Mucosa of descending colon (tissue), 3 donors: ENCODE measurements around the gene PROSER2. TPM values are rescaled to one million over a fixed set of nuclear protein-coding genes. Genes with fewer than 3 reads are reported as not detected.

Experiments used
- ATAC-seq: fragments of 200-7000 bp; cut with Tn5 transposase; one replicate; pipeline ENCODE4 v1.9.1; 2020; ENCODE audit warnings: mild to moderate bottlenecking, moderate library complexity
- DNase-seq, 3 donors: peaks; one replicate each; pipeline ENCODE4 v3.0.0-alpha.2; 2020
- H3K36me3 ChIP-seq: fragments of 200-600 bp; one replicate; pipeline ENCODE4 v1.8.0; 2021; ENCODE audit warnings: low read depth, mild to moderate bottlenecking
- H3K4me1 ChIP-seq: fragments of 200-600 bp; one replicate; pipeline ENCODE4 v1.8.0; 2021; ENCODE audit warnings: low read depth, mild to moderate bottlenecking
- H3K4me3 ChIP-seq: fragments of 200-600 bp; one replicate; pipeline ENCODE4 v1.8.0; 2021; ENCODE audit warnings: mild to moderate bottlenecking
- H3K9me3 ChIP-seq: fragments of 200-600 bp; one replicate; pipeline ENCODE4 v1.8.0; 2021; ENCODE audit warnings: mild to moderate bottlenecking
- CTCF ChIP-seq: fragments of 200-600 bp; IDR thresholded peaks from one replicate; pipeline ENCODE4 v1.8.0; 2022; ENCODE audit warnings: antibody characterized with exemption, mild to moderate bottlenecking
- intact Hi-C, 2 donors: fragments of 100-400 bp; cut with DNase I in 1 of 2; cut with micrococcal nuclease in 1 of 2; formaldehyde crosslinking; loops; one replicate each; pipeline versions ENCODE4 v1.11.0 to v1.11.1; 2022; cut with DNase I, micrococcal nuclease
- total RNA-seq, 3 donors: library from RNA; stranded (reverse); fragmentation: NEBNext Ultra II Directional in 2 of 3; extraction: Animal tissue kit (Norgen Biotek cat#: 25700) in 2 of 3; gene quantifications; one replicate each; pipeline versions ENCODE4 v1.2.1 to v1.2.4, GENCODE V29; 2021 to 2023
- donor health status: DM: no; HTN: no; CAD: no; lungs with moderate emphysema.
- donor health status: DM: no; HTN: no; CAD: no.
- donor health status: DM: no; HTN: yes; CAD: no.

PROSER2 gene
- total RNA-seq, 3 donors from 2014 or later, result 3.9 to 10.4 (median 6.2) TPM

- no peak overlapping the region for H3K4me3 ChIP-seq
- DNase-seq (no peak), ATAC-seq (no peak)
- no peaks in the 10 kb centered on the region for H3K4me1 ChIP-seq
- H3K9me3 ChIP-seq, result no peaks in the 10 kb centered on the region
- H3K36me3 ChIP-seq, result no peaks in the 10 kb centered on the region
- intact Hi-C loops, result no loop called here
- TF ChIP-seq CTCF, result no peak
These were observed 59.7 kb downstream of the PROSER2 start for GRCh38 chr10:11882646-11883375.

GRCh38 chr10:11884706-11885423, 61.7 kb downstream of the PROSER2 start:
- DNase-seq (no peak), ATAC-seq (no peak)
- no peaks in the 10 kb centered on the region for H3K9me3 ChIP-seq
- TF ChIP-seq CTCF, result no peak
- intact Hi-C loops, result no loop called here
- no peak overlapping the region for H3K4me3 ChIP-seq
- no peaks in the 10 kb centered on the region for H3K36me3 ChIP-seq
- no peaks in the 10 kb centered on the region for H3K4me1 ChIP-seq

- Histone ChIP-seq H3K36me3 (no peaks in the 10 kb centered on the region), H3K4me3 (no peak overlapping the region), H3K4me1 (no peaks in the 10 kb centered on the region), H3K9me3 (no peaks in the 10 kb centered on the region)
- no peak for TF ChIP-seq CTCF
- ATAC-seq (no peak), DNase-seq (no peak)
- intact Hi-C loops, result no loop called here
These were observed 62.4 kb downstream of the PROSER2 start for GRCh38 chr10:11885437-11886137.

GRCh38 chr10:11886138-11886474, 63.0 kb downstream of the PROSER2 start:
- no peaks in the 10 kb centered on the region for H3K36me3 ChIP-seq
- H3K9me3 ChIP-seq, result no peaks in the 10 kb centered on the region
- no peak for DNase-seq
- no peak for TF ChIP-seq CTCF
- ATAC-seq, result no peak
- H3K4me1 ChIP-seq, result no peaks in the 10 kb centered on the region
- intact Hi-C loops, result no loop called here
- H3K4me3 ChIP-seq, result no peak overlapping the region

GRCh38 chr10:11886851-11887250, 63.7 kb downstream of the PROSER2 start:
- Histone ChIP-seq H3K9me3 (no peaks in the 10 kb centered on the region), H3K4me3 (no peak overlapping the region), H3K4me1 (no peaks in the 10 kb centered on the region), H3K36me3 (no peaks in the 10 kb centered on the region)
- intact Hi-C loops, result no loop called here
- no peak for TF ChIP-seq CTCF
- ATAC-seq, result no peak
- DNase-seq, result no peak
